T47D (cell line): Measurements from ENCODE around the gene CCNT2.
A peak's percentile ranks its signal among the peaks of the same experiment; 100 is the strongest.

Experiments
- DNase-seq, 2 experiments: peaks; one replicate each; pipeline versions ENCODE4 v3.0.0 to v3.0.0-alpha.2; 2011 to 2012; ENCODE audit warnings: low read depth in 1 of 2, low spot score in 1 of 2
- JUND ChIP-seq: IDR thresholded peaks from 2 replicates; pipeline ENCODE4 v1.6.1; 2012; ENCODE audit warnings: low read depth
- in situ Hi-C: cut with HindIII; loops from 2 replicates; pipeline ENCODE4 v1.10.0; 2016; ENCODE audit warnings: low sequenced_read_pairs, low pct_unique_long_range_greater_than_20kb

Gene CCNT2

GRCh38 chr2:134932864-134933526, 14.4 kb downstream of the CCNT2 start:
- DNase-seq, result no peak
- TF ChIP-seq JUND, result no peak
- in situ Hi-C loops, result no loop called here

DNA sequence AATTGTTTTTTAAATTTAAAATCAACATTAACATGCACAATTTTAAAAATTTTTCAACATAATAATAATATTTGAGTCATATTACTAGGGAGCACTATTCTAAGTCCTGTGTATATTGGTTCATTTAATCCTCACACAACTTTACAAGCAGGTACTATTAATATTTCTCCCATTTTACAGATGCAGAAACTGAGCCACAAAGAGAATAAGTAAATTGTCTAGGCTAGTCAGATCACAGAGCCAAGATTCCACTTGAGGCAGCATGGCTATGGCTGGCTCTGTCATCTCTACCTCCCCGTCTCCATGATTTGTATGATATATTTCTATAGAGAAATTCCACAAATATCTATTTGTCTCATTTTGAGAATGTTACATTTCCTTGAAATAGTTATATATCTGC, 15.1 kb downstream of the CCNT2 start:
- in situ Hi-C loops, result no loop called here
- no peak for DNase-seq
- TF ChIP-seq JUND, result no peak

DNA sequence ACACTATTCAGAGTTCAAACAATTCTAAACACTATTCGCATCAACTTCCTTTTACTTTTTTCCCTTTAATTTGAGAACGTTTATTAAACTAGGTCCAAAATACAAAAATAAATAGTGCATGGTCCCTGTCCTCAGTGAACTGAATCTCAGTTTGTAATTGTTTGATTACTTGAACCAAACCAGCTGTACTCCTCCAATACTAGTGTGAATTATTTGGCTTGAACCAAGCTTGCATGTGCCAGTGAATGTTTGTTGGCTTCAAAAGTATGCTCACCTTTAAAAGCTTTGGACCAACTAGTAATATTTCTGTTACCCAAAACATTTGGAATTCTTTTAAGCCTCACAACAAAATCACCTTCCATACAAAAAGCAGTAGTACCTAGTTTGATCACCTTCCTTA, 15.5 kb downstream of the CCNT2 start:
- in situ Hi-C loops, result no loop called here
- no peak for DNase-seq
- no peak for TF ChIP-seq JUND

- in situ Hi-C loops, result no loop called here
- DNase-seq, result no peak
- TF ChIP-seq JUND, result no peak
Measured at GRCh38 chr2:134934641-134935040, 16.0 kb downstream of the CCNT2 start.

DNA sequence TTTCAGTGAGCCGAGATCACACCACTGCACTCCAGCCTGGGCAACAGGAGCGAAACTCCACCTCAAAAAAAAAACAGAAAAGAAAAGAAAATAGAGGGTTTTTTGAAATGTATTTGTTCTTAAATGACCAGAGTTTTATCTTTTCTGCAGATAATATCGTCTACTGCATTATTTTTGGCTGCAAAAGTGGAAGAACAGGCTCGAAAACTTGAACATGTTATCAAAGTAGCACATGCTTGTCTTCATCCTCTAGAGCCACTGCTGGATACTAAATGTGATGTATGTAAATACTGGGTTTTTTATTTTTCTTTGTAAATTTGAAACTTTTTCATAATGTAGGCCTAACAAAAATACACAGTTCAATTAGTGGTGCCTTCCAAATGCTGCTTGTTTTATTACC, 18.1 kb downstream of the CCNT2 start:
- in situ Hi-C loops, result no loop called here
- no peak for TF ChIP-seq JUND
- peak in 1 of 2 experiments; percentile 23 for DNase-seq

DNA sequence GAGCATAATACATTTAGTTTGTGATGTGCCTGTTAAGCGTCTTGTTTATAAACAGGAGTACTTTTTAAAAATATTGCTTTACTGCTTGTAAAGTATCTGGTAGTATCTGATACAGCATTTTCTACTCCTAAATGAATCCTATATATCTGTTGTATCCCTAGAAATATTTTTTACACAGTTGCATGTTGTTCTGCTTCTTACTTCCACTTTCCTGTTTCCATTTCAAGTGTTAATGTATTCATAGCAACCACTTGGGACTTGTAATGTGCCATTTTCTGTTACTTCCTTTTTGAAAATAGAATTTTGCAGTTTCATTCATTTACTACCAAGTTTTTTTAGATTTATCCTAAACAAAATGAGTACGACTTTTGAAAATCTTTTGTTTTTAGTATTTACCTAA, 24.9 kb downstream of the CCNT2 start:
- no peak for DNase-seq
- no peak for TF ChIP-seq JUND
- in situ Hi-C loops, result no loop called here

GRCh38 chr2:134944975-134945374, 26.4 kb downstream of the CCNT2 start:
- TF ChIP-seq JUND, result no peak
- in situ Hi-C loops, result no loop called here
- no peak for DNase-seq

- in situ Hi-C loops, result no loop called here
- no peak for DNase-seq
- TF ChIP-seq JUND, result no peak
Measured at GRCh38 chr2:134946073-134946472, 27.5 kb downstream of the CCNT2 start.

GRCh38 chr2:134949981-134950708, 31.5 kb downstream of the CCNT2 start:
- no peak for DNase-seq
- in situ Hi-C loops, result no loop called here
- TF ChIP-seq JUND, result no peak

GRCh38 chr2:134950886-134951285, 32.3 kb downstream of the CCNT2 start:
- in situ Hi-C loops, result no loop called here

DNA sequence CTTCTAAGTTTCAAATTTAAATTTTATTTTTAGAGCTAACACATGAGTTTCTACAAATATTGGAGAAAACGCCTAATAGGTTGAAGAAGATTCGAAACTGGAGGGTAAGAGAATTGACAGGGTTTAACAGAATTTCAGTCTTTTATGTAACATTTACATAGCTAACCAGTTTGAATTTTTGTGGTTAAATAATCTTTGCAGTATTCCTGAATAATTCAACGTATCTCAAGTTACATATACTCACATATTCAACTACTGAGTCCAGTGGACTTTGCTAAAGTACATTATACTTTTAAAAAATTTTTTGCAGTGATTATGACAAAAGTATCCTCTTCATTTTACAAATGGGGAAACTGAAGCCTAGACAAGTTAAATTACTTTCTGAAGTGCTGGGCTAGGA, 34.0 kb downstream of the CCNT2 start:
- DNase-seq, result no peak
- TF ChIP-seq JUND, result no peak
- in situ Hi-C loops, result no loop called here

More at GRCh38 chr2:134950886-134951285, 32.3 kb downstream of the CCNT2 start:
- no peak for TF ChIP-seq JUND
- DNase-seq, result no peak

- no peak for DNase-seq
- no peak for TF ChIP-seq JUND
- in situ Hi-C loops, result no loop called here
Measured at GRCh38 chr2:134954065-134954464, 35.4 kb downstream of the CCNT2 start.

GRCh38 chr2:134955744-134956143, 37.1 kb downstream of the CCNT2 start:
- TF ChIP-seq JUND, result no peak
- peak in 1 of 2 experiments; percentile 8 for DNase-seq
- in situ Hi-C loops, result no loop called here
